HG02623 (cell line): ENCODE measurements around the gene MRPL28.
"Not testable (repeated sequence)": the region's sequence is repeated elsewhere in the genome, so short reads cannot be mapped to it uniquely, and the experiment has no call there.

Source experiments
- ATAC-seq: cut with Tn5 transposase; IDR thresholded peaks from one replicate; pipeline ENCODE4 v1.9.1; 2021; ENCODE audit warnings: moderate library complexity; ENCODE audit not compliant: unreplicated experiment

The MRPL28 gene

GRCh38 chr16:341095-341973 is 29.0 kb downstream of the MRPL28 start:
- ATAC-seq, result not testable (repeated sequence)

- ATAC-seq, result no peak
These were observed 29.8 kb downstream of the MRPL28 start for GRCh38 chr16:340370-341091.

- no peak for ATAC-seq
These were observed 30.7 kb downstream of the MRPL28 start for GRCh38 chr16:339680-340079.

GRCh38 chr16:337975-338575 is 32.3 kb downstream of the MRPL28 start:
- ATAC-seq, result no peak

GRCh38 chr16:337437-337836 is 32.9 kb downstream of the MRPL28 start:
- ATAC-seq, result no peak

- ATAC-seq, result no peak
These were observed 34.1 kb downstream of the MRPL28 start for GRCh38 chr16:336269-336668.

- not testable (repeated sequence) for ATAC-seq
These were observed 35.3 kb downstream of the MRPL28 start for GRCh38 chr16:334861-335632.

- ATAC-seq, result not testable (repeated sequence)
These were observed 36.0 kb downstream of the MRPL28 start for GRCh38 chr16:334164-334832.

- ATAC-seq, result no peak
These were observed 36.8 kb downstream of the MRPL28 start for GRCh38 chr16:333406-334094.

- ATAC-seq, result not testable (repeated sequence)
These were observed 39.0 kb downstream of the MRPL28 start for GRCh38 chr16:331181-331814.

GRCh38 chr16:330741-331140 is 39.6 kb downstream of the MRPL28 start:
- no peak for ATAC-seq

GRCh38 chr16:325375-326145 is 44.8 kb downstream of the MRPL28 start:
- ATAC-seq, result no peak

GRCh38 chr16:324451-325334 is 45.6 kb downstream of the MRPL28 start:
- ATAC-seq, result no peak

- no peak for ATAC-seq
These were observed 46.2 kb downstream of the MRPL28 start for GRCh38 chr16:324201-324450.

- no peak for ATAC-seq
These were observed 47.7 kb downstream of the MRPL28 start for GRCh38 chr16:322476-323143.

GRCh38 chr16:321532-321931 is 48.8 kb downstream of the MRPL28 start:
- ATAC-seq, result no peak

GRCh38 chr16:320206-320605 is 50.1 kb downstream of the MRPL28 start:
- ATAC-seq, result no peak
